Glutamatergic neuron (in vitro differentiated cells): ENCODE data around the gene C3orf70. TPM values are rescaled to one million over a fixed set of nuclear protein-coding genes. Genes with fewer than 3 reads are reported as not detected.

ENCODE experiments used
- DNase-seq: peaks from one replicate; pipeline ENCODE4 v3.0.0; 2022
- H3K27ac Mint-ChIP-seq: one replicate; pipeline ENCODE4 v1.8.0; 2020; ENCODE audit warnings: mild to moderate bottlenecking, mixed read lengths, inconsistent platforms; ENCODE audit not compliant: unreplicated experiment
- H3K27me3 Mint-ChIP-seq: one replicate; pipeline ENCODE4 v1.8.0; 2020; ENCODE audit warnings: mild to moderate bottlenecking, moderate library complexity, mixed read lengths, inconsistent platforms; ENCODE audit not compliant: unreplicated experiment
- H3K36me3 Mint-ChIP-seq: one replicate; pipeline ENCODE4 v1.8.0; 2020; ENCODE audit warnings: mild to moderate bottlenecking, mixed read lengths, inconsistent platforms; ENCODE audit not compliant: unreplicated experiment
- H3K4me1 Mint-ChIP-seq: one replicate; pipeline ENCODE4 v1.8.0; 2020; ENCODE audit warnings: mild to moderate bottlenecking, low read depth, mixed read lengths, inconsistent platforms; ENCODE audit not compliant: unreplicated experiment
- H3K4me3 Mint-ChIP-seq: one replicate; pipeline ENCODE4 v1.8.0; 2020; ENCODE audit warnings: mild to moderate bottlenecking, mixed read lengths, inconsistent platforms; ENCODE audit not compliant: unreplicated experiment
- H3K9me3 Mint-ChIP-seq: one replicate; pipeline ENCODE4 v1.8.0; 2020; ENCODE audit warnings: mild to moderate bottlenecking, moderate library complexity, mixed read lengths, inconsistent platforms; ENCODE audit not compliant: unreplicated experiment
- CTCF ChIP-seq: fragments of 200-600 bp; sonication (generic); IDR thresholded peaks from one replicate; pipeline ENCODE4 v1.5.0; 2021; ENCODE audit not compliant: partially characterized antibody, unreplicated experiment
- total RNA-seq: library from RNA; stranded (reverse); fragmentation: NEBNext Ultra II Directional; extraction: Animal tissue kit (Norgen Biotek cat#: 25700); gene quantifications from one replicate; pipeline ENCODE4 v1.2.1, GENCODE V29; 2021; ENCODE audit not compliant: unreplicated experiment

Gene C3orf70
- total RNA-seq, 1 donor from 2014 or later = 44.5 TPM

DNA sequence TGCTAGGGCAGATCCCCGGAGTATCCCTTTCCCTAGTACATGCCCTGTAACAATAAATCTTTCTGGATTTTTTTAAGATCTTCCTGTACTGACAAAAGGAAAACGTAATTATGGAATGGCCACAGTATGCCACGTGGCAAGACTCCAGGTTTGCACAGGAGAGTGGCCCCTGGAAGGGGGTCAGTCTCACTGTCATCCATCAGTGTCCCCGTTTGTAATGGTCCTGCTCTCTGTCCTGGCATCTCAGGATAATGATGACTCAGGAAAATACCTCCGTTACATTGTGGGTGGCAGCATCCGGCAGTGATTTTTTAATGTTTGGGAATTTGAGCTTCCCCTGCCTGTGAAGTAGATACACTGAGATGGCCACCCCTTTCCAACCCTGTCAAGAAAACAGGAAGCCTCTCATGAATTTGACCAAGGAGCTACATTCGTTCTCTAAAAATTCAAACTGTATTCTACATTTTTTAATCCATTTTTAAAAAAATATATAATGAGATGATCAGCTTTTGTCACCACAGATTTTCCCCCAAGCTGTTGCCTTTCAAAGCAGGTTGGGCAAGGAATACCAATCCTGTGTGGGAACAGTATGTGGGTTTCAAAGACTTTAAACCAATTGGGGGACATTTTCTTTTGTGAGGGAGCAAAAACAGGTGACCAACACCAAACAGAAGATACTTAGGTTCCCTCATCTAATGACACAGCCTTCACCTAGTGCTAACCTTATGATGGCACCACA is 110.4 kb downstream of the C3orf70 start:
- no peaks in the 10 kb centered on the region for H3K9me3 Mint-ChIP-seq
- H3K4me3 Mint-ChIP-seq = no peak overlapping the region
- no peak for DNase-seq
- peaks cover 5% of the 10 kb centered on the region for H3K27me3 Mint-ChIP-seq
- peaks cover 20% of the 10 kb centered on the region for H3K36me3 Mint-ChIP-seq
- H3K4me1 Mint-ChIP-seq = peaks cover 6% of the 10 kb centered on the region
- H3K27ac Mint-ChIP-seq = no peak overlapping the region
- no peak for TF ChIP-seq CTCF

DNA sequence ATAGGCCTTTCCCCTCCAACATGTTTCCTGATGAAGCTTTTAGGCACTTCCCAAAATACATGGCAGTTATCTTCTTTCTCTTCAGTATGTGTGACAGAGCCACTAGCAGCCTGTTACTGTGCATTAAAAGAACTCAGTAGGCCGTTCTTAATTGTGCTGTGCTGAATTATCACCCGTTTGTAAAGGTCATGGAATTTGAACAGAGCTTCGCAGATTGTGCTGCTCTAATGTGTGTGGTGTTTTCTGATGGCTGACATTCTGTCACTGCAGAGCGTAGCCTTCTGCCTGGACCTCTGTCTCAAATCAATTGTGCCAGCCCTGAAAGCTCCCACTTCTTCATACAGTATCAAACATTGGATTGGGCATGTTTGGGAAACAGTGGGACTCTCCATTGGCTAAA is 111.3 kb downstream of the C3orf70 start:
- peaks cover 26% of the 10 kb centered on the region for H3K36me3 Mint-ChIP-seq
- no peak overlapping the region for H3K4me3 Mint-ChIP-seq
- peaks cover 6% of the 10 kb centered on the region for H3K4me1 Mint-ChIP-seq
- no peak for TF ChIP-seq CTCF
- no peaks in the 10 kb centered on the region for H3K9me3 Mint-ChIP-seq
- H3K27ac Mint-ChIP-seq = no peak overlapping the region
- peaks cover 1% of the 10 kb centered on the region for H3K27me3 Mint-ChIP-seq
- no peak for DNase-seq

DNA sequence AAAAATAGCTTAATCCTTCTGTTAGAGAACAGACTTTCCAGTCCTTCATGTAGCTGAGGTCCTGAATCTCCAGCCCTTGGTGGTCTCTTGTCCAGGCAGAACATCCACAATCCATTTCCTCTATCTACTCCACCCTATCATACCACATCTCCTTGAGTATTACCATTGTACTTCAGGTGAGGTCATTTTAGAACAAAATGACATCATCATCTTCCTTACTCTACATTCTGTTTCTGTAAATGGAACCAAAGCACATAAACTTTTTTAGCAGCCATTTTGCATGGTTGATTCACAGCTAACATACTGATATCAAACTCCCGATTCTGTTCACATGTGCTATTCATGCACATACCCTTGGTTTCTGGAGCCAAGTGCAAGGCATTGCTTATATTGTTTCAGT is 112.4 kb downstream of the C3orf70 start:
- H3K4me1 Mint-ChIP-seq = peaks cover 6% of the 10 kb centered on the region
- peaks cover 1% of the 10 kb centered on the region for H3K27me3 Mint-ChIP-seq
- no peak for TF ChIP-seq CTCF
- peaks cover 26% of the 10 kb centered on the region for H3K36me3 Mint-ChIP-seq
- H3K9me3 Mint-ChIP-seq = no peaks in the 10 kb centered on the region
- DNase-seq = no peak
- no peak overlapping the region for H3K4me3 Mint-ChIP-seq
- H3K27ac Mint-ChIP-seq = no peak overlapping the region

DNA sequence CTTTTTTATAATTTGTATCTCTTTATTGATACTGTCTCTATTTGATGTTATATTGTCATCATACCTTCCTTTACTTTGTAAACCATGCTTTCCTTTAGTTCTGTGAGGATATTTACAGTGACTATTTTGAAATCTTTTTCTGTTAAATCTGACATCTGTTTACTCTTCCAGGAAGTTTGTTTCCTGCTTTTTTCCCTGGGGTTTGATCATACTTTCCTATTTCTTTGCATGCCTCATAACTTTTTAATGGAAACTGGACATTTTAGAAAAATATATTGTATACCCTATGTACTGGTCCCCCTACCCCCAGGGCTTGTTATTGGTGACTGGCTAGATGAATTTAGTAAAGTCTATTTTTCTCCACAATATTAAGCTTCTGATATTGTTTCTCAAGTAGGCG is 115.1 kb downstream of the C3orf70 start:
- Mint-ChIP-seq H3K4me1 (peaks cover 6% of the 10 kb centered on the region), H3K4me3 (no peak overlapping the region), H3K9me3 (no peaks in the 10 kb centered on the region), H3K27ac (no peak overlapping the region), H3K36me3 (peaks cover 26% of the 10 kb centered on the region), H3K27me3 (peaks cover 1% of the 10 kb centered on the region)
- TF ChIP-seq CTCF = no peak
- DNase-seq = no peak

DNA sequence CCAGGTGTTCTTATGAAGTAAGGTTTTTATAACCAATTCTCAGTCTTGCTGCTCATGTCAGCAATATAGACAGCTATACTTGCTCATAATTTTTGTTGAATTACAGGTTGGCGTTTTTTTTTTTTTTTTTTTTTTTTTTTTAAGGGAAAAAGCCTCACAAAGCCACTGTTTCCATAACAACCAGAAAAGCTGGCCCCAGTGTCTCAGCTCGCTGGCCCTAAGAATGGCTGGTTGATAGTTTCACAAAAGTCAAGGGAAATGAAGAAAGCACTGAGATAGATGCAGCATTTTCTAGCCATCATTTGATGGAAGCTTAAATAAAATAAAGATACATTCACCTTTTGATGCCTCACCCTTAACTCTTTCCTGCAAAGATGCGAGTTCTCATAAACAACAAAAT is 121.9 kb downstream of the C3orf70 start:
- no peaks in the 10 kb centered on the region for H3K27me3 Mint-ChIP-seq

More for the DNA sequence above, 121.9 kb downstream of the C3orf70 start:
- no peak overlapping the region for H3K4me3 Mint-ChIP-seq
- no peak for DNase-seq
- H3K36me3 Mint-ChIP-seq = peaks cover 6% of the 10 kb centered on the region
- H3K4me1 Mint-ChIP-seq = no peaks in the 10 kb centered on the region
- H3K9me3 Mint-ChIP-seq = no peaks in the 10 kb centered on the region
- TF ChIP-seq CTCF = no peak
- H3K27ac Mint-ChIP-seq = no peak overlapping the region
